ENCODE data around the gene CLDN6. TPM values are rescaled to one million over a fixed set of nuclear protein-coding genes. Genes with fewer than 3 reads are reported as not detected.

The CLDN6 gene
- total and polyA plus RNA-seq, 9 of the 15 experiments (the other 6 are each of a cell fraction or from before 2014, with no cell fraction given): 0.22 to 0.75 (median 0.38) TPM; not detected in 3

DNA sequence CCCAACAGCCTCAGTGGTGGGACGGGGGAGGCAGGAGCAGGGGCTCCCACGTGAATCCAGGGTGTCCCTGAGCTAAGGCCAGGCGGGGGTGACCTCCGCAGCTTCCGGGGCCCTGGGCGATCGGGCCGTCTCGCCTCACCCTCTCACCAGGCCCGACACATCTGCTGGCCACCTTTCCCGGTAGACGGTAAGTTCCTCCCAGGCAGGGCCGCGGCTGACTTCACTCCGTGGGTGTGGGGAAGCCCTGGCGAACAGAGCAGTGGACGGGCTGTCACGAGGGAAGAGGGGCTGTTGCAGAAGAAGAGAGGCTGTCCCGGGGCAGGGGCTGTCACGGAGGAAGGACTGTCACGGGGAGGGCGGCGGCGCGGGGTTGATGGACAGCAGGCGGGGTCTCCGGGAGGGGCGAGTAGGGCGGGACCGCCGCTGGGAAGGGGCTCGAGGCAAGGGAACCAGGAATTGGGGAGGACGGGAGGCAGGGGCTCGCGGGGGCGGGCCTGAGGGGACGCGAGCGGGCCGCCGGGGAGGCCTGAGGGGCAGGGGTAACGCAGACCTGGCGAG lies 38.2 kb downstream of the CLDN6 start (continued):
- peak in 1 of 2 experiments; percentile 63; a peak in 2 of 4 replicates for TF ChIP-seq SIN3A (IDR thresholded peaks at IDR 0.05; ENCODE audit: borderline replicate concordance in 2 of 2, control insufficient read depth in 1 of 2, low read depth in 2 of 2, low read length in 2 of 2)
- no peak for TF ChIP-seq HDAC2 (IDR thresholded peaks at IDR 0.05)
- no peak for TF ChIP-seq HNRNPK (IDR thresholded peaks at IDR 0.05; ENCODE audit: low read depth, low read length, poor library complexity, severe bottlenecking)
- TF ChIP-seq MAZ (CRISPR knock-in tag; conservative IDR thresholded peaks at IDR 0.05 in 1 of 2, IDR thresholded peaks at IDR 0.05 in 1 of 2): no peak
- no peak for TF ChIP-seq LARP7 (IDR thresholded peaks at IDR 0.05)
- peak; percentile 4; the same call in 1 of the 2 replicates for TF ChIP-seq CREM (IDR thresholded peaks at IDR 0.05; ENCODE audit: low read depth)
- TF ChIP-seq ZFX (CRISPR knock-in tag; IDR thresholded peaks at IDR 0.05): no peak
- TF ChIP-seq, protein P1, sequence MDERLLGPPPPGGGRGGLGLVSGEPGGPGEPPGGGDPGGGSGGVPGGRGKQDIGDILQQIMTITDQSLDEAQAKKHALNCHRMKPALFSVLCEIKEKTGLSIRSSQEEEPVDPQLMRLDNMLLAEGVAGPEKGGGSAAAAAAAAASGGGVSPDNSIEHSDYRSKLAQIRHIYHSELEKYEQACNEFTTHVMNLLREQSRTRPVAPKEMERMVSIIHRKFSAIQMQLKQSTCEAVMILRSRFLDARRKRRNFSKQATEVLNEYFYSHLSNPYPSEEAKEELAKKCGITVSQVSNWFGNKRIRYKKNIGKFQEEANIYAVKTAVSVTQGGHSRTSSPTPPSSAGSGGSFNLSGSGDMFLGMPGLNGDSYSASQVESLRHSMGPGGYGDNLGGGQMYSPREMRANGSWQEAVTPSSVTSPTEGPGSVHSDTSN (CRISPR knock-in tag; IDR thresholded peaks at IDR 0.05; ENCODE audit: low read depth): peak; percentile 52
- TF ChIP-seq, protein P1 (tag; conservative IDR thresholded peaks at IDR 0.05; ENCODE audit: low read depth): 0 out of 2 replicates have a peak, but pooled peaks have one; percentile 27
- TF ChIP-seq, protein P2, sequence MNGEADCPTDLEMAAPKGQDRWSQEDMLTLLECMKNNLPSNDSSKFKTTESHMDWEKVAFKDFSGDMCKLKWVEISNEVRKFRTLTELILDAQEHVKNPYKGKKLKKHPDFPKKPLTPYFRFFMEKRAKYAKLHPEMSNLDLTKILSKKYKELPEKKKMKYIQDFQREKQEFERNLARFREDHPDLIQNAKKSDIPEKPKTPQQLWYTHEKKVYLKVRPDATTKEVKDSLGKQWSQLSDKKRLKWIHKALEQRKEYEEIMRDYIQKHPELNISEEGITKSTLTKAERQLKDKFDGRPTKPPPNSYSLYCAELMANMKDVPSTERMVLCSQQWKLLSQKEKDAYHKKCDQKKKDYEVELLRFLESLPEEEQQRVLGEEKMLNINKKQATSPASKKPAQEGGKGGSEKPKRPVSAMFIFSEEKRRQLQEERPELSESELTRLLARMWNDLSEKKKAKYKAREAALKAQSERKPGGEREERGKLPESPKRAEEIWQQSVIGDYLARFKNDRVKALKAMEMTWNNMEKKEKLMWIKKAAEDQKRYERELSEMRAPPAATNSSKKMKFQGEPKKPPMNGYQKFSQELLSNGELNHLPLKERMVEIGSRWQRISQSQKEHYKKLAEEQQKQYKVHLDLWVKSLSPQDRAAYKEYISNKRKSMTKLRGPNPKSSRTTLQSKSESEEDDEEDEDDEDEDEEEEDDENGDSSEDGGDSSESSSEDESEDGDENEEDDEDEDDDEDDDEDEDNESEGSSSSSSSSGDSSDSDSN (IDR thresholded peaks at IDR 0.05; ENCODE audit: borderline replicate concordance in 1 of 2, low read depth in 2 of 2, low read length in 2 of 2): 0 out of 4 replicates have a peak, but pooled peaks of 1 of the 2 experiments have one; percentile 21
- TF ChIP-seq, protein P3, sequence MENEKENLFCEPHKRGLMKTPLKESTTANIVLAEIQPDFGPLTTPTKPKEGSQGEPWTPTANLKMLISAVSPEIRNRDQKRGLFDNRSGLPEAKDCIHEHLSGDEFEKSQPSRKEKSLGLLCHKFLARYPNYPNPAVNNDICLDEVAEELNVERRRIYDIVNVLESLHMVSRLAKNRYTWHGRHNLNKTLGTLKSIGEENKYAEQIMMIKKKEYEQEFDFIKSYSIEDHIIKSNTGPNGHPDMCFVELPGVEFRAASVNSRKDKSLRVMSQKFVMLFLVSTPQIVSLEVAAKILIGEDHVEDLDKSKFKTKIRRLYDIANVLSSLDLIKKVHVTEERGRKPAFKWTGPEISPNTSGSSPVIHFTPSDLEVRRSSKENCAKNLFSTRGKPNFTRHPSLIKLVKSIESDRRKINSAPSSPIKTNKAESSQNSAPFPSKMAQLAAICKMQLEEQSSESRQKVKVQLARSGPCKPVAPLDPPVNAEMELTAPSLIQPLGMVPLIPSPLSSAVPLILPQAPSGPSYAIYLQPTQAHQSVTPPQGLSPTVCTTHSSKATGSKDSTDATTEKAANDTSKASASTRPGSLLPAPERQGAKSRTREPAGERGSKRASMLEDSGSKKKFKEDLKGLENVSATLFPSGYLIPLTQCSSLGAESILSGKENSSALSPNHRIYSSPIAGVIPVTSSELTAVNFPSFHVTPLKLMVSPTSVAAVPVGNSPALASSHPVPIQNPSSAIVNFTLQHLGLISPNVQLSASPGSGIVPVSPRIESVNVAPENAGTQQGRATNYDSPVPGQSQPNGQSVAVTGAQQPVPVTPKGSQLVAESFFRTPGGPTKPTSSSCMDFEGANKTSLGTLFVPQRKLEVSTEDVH (IDR thresholded peaks at IDR 0.05; ENCODE audit: low read depth, partially characterized antibody): no peak
- no peak for TF ChIP-seq IRF2 (CRISPR knock-in tag; IDR thresholded peaks at IDR 0.05)

All from K562 (cell line).